ENCODE data around the gene FOXF2. TPM values are rescaled to one million over a fixed set of nuclear protein-coding genes. Genes with fewer than 3 reads are reported as not detected.

FOXF2 gene
- polyA plus RNA-seq, 3 donors: 0.26 to 2.1 (median 1.2) TPM

DNA sequence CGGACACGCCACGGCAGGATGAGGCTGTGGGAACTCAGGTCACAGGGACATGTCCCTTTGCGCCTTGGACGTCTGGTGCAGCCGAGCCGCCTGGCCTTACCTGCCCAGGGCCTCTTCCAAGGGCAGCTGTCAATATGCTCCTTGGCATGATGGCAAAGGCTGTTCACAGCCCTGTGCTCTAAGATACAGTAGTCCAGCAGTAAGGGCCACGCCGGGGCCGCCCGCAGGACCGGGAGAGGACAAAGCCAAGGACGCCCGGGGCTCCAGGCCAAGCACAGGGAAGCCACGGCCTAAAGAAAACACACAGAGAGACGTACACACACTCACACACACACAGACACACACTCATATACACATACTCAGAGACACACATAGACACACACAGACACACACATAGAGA, 13.0 kb downstream of the FOXF2 start:
- no peak overlapping the region for H3K27ac ChIP-seq (ENCODE audit: low read depth, low read length)
- WGBS, 3 donors: 54 to 86% (median 86%) methylated on average over 16 of the region's 16 CpGs

DNA sequence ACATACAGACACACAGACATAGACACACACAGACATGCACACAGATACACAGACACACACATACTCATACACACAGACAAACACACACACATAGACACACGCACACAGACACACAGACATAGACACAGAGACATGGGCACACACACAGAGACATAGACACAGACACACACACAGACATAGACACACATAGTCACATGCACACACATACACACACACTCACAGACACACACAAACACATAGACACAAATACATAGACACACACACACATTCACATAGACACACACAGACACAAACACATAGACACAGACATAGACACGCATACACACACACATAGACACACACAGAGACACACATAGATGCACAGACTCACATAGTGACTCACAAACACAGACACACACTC, 13.5 kb downstream of the FOXF2 start:
- no peak overlapping the region for H3K27ac ChIP-seq (ENCODE audit: low read depth, low read length)
- WGBS, 3 donors: 88 to 98% (median 92%) methylated on average over 2 of the region's 2 CpGs

DNA sequence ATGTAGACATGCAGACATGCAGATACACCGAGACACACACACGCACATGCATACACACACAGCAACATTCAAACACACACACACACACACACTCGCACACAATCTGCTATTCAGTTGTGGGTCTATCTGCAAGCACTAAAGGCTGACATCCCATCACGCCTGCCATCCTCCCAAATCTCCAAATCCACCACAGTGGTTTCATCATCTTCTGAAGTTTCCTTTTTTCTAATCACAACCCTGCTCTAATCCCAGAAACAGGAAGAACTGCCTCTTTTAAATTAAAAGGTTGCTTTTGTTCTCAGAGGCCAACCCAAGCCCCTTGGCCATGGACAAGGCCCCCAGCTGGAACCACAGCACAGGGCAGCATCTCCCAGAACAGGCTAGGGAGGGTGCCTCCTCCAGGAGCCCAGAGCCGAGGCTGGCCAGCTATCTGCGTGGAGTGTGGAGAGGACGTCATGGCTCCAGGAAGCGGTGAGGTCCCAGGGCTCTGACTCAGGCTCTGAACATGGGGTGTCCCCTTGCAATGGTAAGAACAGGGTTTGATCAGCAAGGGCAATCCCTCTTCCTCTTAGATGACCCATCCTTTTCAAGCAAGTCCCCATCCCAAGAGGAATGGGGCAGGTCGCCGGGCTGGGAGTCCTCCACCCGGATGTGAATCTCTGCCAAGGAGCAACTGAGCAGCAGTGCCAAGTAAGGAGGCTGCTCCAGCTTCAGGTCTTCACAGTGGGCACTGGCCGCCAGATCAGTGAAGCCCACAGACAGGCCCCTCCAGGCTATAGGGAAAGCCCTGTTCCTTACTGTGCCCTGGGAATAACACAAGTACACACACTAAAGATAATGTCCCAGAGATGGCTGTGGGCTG, 14.7 kb downstream of the FOXF2 start:
- 80 to 84% (median 81%) methylated on average over 12 of the region's 12 CpGs for WGBS, 3 donors
- H3K27ac ChIP-seq (ENCODE audit: low read depth, low read length): no peak overlapping the region

- H3K27ac ChIP-seq (ENCODE audit: low read depth, low read length): no peak overlapping the region
- WGBS, 3 donors: 85 to 88% (median 85%) methylated on average over 4 of the region's 4 CpGs
Observed at GRCh38 chr6:1404713-1405098, 15.3 kb downstream of the FOXF2 start.

GRCh38 chr6:1405221-1405620, 15.8 kb downstream of the FOXF2 start:
- H3K27ac ChIP-seq (ENCODE audit: low read depth, low read length): no peak overlapping the region
- 72 to 74% (median 73%) methylated on average over 6 of the region's 6 CpGs for WGBS, 3 donors

DNA sequence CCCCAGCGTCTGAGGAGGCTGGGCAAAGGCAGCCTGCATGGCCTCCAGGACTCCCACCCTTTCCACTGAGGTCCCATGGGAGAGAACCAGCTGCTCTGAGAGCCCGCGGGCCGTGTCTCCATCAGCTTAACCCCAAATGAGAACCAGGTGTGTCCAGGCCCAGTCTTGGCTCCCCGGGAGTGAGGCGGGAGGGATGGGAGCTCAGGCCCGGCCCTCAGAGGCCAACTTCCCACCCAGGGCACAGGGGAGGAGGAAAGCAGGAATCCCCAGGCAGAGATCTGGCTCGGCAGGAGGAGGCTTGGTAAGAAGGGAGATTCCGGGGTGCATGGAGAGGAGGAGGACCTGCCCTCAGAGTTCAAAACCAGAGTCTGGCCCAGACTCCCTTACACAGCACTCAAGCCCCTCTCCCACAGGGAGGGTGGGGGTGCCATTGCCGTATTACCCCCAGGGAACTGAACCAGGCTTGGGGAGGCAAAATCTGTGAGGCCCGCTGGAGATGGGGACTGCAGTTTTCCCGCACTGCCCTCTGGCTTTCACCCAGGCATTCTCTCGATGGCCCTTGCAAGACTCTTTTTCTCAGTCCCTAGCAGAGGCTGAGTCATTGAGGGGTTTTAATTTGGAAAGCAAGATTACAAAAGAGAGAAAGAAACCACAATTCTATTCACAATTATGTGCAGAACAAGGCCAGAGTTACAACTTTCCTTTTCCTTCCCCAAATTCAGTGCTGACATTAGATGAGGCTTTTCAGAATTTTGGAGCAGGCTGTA, 17.1 kb downstream of the FOXF2 start:
- H3K27ac ChIP-seq (ENCODE audit: low read depth, low read length): no peak overlapping the region
- WGBS, 3 donors: 69 to 75% (median 75%) methylated on average over 13 of the region's 13 CpGs

DNA sequence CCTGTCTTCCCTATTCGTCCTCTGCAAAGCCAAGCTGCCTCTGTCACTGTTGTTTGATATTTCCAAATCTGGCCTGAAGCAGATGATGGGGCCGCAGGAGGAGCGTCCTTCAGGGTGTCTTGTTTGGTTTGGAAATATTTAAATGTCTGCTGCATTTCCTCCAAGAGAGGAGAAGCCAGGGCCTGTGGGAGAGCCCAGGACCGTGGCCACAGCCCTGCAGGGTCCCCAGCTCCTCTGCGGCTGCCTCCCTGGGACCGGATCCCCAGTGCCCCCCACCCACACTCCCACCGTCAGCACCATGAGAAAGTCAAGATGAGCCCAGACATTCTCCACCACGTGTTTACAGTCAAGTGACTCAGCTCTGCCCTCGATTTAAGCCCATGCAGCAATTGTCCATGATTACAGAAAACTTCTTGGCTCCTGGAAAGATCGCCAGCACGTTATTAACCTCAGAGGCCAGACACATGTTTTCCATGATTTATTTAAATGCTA, 18.2 kb downstream of the FOXF2 start:
- no peak overlapping the region for H3K27ac ChIP-seq (ENCODE audit: low read depth, low read length)
- WGBS, 3 donors: 41 to 59% (median 47%) methylated on average over 11 of the region's 11 CpGs

- no peak overlapping the region for H3K27ac ChIP-seq (ENCODE audit: low read depth, low read length)
- 57 to 63% (median 60%) methylated on average over 22 of the region's 22 CpGs for WGBS, 3 donors
Observed at GRCh38 chr6:1409774-1410465, 20.5 kb downstream of the FOXF2 start.

DNA sequence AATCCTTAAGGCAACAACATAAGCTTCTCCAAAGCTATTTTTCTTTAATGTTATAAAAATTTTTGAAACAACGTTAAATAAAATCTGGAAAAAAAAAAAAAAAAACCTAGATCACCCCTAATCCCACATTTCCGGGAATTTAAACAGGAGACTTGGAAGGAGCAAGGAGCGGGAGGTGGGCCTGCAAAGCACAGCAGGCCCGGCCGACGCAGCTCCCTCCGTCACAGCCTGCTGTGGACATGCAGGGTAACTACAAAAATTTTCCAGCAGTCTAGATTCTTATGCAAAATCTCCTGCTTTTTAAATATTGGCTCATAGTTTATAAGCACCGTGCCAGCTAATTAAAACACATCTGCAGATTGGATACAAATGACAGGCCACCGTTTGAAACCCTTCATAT, 23.5 kb downstream of the FOXF2 start:
- 64 to 76% (median 72%) methylated on average over 9 of the region's 9 CpGs for WGBS, 3 donors

DNA sequence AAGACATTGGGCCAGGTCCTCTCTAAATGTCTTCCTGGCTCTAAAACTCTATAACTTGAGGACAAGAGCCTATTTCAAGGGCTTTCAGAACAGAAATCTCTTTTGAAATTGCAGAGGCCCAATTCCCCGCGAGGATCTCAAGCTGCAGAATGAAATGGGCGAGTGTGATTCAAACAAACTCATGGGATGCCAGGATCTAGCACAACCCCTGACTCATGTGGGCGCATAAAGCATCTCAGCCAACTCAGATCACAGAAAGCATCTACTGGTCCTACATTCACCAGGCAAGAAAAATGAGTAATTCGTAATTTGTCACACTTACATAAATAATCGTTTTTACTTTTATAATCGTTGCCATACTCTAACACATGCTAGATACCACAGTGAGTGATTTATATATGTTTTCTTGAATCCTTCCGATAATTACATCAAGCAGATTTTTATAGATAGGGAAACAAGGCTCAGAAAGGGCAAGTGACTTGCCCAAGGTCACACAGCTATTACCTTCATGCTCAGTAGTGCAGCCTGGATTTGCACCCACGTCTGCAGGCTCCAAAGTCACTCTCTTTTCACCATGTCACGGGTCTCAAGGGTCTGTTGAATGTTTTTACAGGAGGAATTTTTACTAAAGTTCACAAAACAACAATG, 26.2 kb downstream of the FOXF2 start:
- 88 to 93% (median 89%) methylated on average over 10 of the region's 10 CpGs for WGBS, 3 donors

More for the DNA sequence above, 23.5 kb downstream of the FOXF2 start:
- H3K27ac ChIP-seq (ENCODE audit: low read depth, low read length): no peak overlapping the region

GRCh38 chr6:1416191-1416760, 26.9 kb downstream of the FOXF2 start:
- H3K27ac ChIP-seq (ENCODE audit: low read depth, low read length): no peak overlapping the region
- WGBS, 3 donors: 55 to 61% (median 61%) methylated on average over 21 of the region's 21 CpGs

More for the DNA sequence above, 26.2 kb downstream of the FOXF2 start:
- no peak overlapping the region for H3K27ac ChIP-seq (ENCODE audit: low read depth, low read length)

GRCh38 chr6:1416820-1417219, 27.4 kb downstream of the FOXF2 start:
- WGBS, 3 donors: 81 to 84% (median 84%) methylated on average over 11 of the region's 11 CpGs
- H3K27ac ChIP-seq (ENCODE audit: low read depth, low read length): no peak overlapping the region

DNA sequence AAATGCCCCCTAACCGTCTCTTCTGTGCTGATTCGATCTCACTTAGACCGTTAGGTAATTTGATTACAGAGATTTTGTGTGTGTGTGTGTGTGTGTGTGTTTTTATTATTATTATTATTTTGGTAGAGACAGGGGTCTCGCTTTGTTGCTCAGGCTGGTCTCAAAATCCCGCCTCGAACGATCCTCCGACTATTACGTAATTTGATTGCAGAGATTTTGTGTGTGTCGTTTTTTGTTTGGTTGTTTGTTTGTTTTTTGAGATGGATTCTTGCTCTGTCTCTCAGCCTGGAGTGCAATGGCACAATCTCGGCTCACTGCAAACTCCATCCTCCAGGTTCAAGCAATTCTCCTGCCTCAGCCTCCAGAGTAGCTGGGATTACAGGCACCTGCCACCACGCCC, 28.3 kb downstream of the FOXF2 start:
- 90 to 95% (median 92%) methylated on average over 12 of the region's 12 CpGs for WGBS, 3 donors
- H3K27ac ChIP-seq (ENCODE audit: low read depth, low read length): no peak overlapping the region

DNA sequence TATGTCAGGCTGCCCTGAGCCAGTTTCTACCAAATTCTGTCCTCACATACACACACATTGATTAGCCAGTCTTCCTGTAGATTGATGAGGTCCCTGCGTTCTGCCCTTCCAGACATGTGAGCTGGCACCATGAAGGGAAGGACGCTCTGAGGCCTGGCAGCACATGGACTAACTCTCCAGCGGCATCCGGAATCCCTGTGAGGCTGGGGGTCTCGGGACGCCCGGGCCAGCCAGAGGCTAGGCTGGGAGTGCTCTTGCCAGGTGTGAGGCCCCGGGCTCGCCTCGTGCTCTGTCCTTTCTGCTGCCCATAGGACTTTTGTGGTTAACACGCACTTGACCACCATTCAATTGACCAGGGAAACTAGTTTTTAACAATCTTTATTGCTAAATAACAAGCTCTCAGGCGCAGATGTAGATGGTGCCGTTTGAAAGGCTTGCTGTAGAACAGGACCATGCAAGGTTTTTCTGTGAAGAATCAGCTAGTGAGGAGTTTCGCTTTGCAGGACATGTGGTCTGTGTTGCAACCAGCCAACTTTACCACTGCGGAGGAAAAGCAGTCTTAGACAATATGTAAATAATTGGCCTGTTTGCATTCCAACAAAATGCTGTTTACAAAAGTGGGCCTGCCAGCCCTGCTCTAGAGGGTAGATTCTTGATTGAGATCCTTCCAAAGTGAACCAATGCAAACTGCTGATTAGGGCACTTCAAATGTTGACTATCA, 29.3 kb downstream of the FOXF2 start:
- WGBS, 3 donors: 75 to 82% (median 80%) methylated on average over 15 of the region's 15 CpGs
- H3K27ac ChIP-seq (ENCODE audit: low read depth, low read length): no peak overlapping the region

DNA sequence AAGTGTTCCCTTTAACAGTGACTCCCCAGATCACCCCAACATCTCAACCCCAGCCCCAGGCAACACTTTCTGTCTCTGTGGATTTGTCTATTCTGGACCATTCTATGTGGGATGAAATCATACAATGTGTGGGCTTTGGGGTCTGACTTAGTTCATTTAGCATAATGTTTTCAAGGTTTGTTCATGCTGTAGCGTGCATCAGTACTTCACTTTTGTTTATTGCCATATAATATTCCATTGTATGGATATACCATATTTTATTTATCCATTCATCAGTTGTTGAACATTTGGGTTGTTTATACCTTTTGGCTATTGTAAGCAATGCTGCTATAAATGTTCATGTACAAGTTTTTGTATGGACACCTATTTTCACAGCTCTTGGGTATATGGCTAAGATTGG, 31.0 kb downstream of the FOXF2 start:
- no peak overlapping the region for H3K27ac ChIP-seq (ENCODE audit: low read depth, low read length)
- WGBS, 3 donors: 81 to 95% (median 92%) methylated on average over 1 of the region's 1 CpG

DNA sequence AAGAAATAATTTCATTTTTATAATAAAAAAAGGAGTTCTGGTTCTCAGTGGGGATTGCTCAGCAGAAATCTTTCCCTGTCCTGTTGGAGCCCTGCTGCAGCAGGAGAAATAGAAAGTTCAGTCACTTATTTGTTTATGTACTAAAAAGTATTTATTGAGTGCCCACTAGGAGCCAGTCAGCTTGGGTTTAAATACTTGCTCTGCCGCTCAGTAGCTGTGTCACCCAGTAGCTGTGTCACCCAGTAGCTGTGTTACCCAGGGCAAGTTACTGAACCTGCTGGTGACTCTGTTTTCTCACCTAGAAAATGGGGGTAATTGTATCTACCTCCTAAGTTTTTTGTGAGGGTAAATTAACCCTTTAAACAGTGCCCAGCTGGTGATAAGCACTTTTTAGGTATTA, 32.9 kb downstream of the FOXF2 start:
- WGBS, 3 donors: 94 to 97% (median 94%) methylated on average over 1 of the region's 1 CpG
- no peak overlapping the region for H3K27ac ChIP-seq (ENCODE audit: low read depth, low read length)

GRCh38 chr6:1423578-1423977, 34.2 kb downstream of the FOXF2 start:
- no peak overlapping the region for H3K27ac ChIP-seq (ENCODE audit: low read depth, low read length)
- 89 to 93% (median 92%) methylated on average over 9 of the region's 9 CpGs for WGBS, 3 donors

All from adipose tissue (tissue), 3 donors.